ENCODE measurements around the gene UNC5B.

UNC5B gene

DNA sequence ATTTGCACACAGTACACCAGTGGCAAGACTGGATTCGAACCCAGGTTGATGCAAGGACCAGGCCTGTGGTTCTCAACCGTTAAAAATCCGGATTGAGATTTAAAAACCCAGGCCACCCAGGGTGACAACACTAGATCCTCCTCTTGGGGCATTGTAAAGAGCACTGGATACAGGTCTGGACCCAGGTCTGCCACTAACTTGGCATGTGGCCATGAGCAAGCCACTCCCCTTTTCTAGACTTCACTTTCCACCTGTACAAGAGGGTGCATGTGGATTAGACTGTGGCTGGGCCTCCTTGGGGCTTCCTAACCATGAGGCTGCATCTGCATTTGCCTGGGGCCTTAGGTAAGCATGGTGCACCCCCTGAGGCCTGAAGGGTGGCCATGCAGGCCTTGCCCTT lies 85.0 kb downstream of the UNC5B start:
- TF ChIP-seq, protein P1, sequence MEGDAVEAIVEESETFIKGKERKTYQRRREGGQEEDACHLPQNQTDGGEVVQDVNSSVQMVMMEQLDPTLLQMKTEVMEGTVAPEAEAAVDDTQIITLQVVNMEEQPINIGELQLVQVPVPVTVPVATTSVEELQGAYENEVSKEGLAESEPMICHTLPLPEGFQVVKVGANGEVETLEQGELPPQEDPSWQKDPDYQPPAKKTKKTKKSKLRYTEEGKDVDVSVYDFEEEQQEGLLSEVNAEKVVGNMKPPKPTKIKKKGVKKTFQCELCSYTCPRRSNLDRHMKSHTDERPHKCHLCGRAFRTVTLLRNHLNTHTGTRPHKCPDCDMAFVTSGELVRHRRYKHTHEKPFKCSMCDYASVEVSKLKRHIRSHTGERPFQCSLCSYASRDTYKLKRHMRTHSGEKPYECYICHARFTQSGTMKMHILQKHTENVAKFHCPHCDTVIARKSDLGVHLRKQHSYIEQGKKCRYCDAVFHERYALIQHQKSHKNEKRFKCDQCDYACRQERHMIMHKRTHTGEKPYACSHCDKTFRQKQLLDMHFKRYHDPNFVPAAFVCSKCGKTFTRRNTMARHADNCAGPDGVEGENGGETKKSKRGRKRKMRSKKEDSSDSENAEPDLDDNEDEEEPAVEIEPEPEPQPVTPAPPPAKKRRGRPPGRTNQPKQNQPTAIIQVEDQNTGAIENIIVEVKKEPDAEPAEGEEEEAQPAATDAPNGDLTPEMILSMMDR (IDR thresholded peaks at IDR 0.05; ENCODE audit: insufficient read depth, low read length, poor library complexity, severe bottlenecking) = no peak

DNA sequence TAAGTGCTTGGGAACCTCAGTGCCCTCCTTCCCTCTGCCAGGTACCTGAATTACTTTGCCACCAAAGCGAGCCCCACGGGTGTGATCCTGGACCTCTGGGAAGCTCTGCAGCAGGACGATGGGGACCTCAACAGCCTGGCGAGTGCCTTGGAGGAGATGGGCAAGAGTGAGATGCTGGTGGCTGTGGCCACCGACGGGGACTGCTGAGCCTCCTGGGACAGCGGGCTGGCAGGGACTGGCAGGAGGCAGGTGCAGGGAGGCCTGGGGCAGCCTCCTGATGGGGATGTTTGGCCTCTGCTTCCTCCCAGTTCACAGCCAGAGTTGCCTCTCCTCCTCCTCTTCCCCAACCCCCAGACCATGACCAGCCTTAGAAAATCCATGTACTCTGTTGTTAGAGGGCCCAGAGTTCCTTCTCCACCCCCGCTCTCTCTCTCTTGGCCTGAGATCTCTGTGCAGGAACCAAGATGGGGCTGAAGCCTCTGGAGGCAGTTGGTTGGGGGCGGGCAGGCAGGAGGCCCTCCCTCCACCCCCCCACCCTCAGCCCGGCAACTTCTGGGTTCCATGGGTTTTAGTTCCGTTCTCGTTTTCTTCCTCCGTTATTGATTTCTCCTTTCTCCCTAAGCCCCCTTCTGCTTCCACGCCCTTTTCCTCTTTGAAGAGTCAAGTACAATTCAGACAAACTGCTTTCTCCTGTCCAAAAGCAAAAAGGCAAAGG lies 86.9 kb downstream of the UNC5B start:
- TF ChIP-seq, protein P1 (IDR thresholded peaks at IDR 0.05; ENCODE audit: insufficient read depth, low read length, poor library complexity, severe bottlenecking) = no peak
- H3K27me3 ChIP-seq (replicated peaks; ENCODE audit: control insufficient read depth, insufficient read depth, low read length) = peaks cover 2% of the 10 kb centered on the region
- H3K36me3 ChIP-seq (ENCODE audit: control insufficient read depth, insufficient read depth, low read length) = no peaks in the 10 kb centered on the region
- DNase-seq (ENCODE audit: extremely low read depth, insufficient read length) = no peak
- no peak overlapping the region for H3K4me3 ChIP-seq (replicated peaks; ENCODE audit: low read depth, low read length)

More for the DNA sequence above, 85.0 kb downstream of the UNC5B start:
- Histone ChIP-seq H3K27me3 (replicated peaks; ENCODE audit: control insufficient read depth, insufficient read depth, low read length) (peaks cover 2% of the 10 kb centered on the region), H3K4me3 (replicated peaks; ENCODE audit: low read depth, low read length) (no peak overlapping the region), H3K36me3 (ENCODE audit: control insufficient read depth, insufficient read depth, low read length) (no peaks in the 10 kb centered on the region)
- DNase-seq (ENCODE audit: extremely low read depth, insufficient read length) = no peak

DNA sequence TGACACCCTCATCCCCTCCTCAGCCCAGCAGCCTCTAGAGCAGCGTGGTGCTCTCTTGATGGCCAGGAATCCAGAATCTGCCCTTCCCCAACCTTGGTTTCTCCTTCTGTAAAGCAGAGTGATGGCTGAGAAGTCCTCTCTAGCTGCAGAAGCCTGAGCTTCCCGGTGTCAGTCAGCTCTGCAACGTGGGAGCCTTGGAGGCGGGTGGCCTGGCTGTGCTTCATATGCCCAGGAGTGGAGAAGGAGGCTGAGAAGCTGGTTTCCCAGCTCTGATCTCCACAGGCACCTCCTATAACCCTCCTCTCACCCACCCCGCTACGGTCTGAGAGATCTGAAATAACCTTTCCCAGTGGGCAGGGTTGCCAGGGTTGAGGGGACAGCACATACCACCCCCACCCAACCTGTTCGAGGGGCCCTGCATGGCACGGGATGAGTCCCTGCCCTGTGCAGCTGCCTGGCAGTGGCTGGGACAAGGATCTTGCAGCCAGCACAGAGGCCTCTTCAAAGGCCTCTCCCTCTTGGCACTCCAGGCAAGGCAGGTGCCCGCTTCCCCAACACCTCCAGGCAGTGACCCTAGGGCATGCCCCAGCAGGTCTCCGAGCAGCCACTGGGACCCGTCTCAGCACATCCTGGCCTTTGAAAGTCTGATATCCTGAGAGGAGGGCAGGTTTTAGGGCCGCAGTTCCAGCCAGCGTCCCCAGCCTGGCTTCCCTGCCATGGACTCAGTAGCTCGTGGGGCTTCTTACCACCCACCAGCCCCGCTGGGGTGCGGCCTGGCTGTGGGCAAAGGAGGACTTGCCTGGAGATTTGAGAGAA lies 88.4 kb downstream of the UNC5B start:
- no peak overlapping the region for H3K4me3 ChIP-seq (replicated peaks; ENCODE audit: low read depth, low read length)
- peaks cover 2% of the 10 kb centered on the region for H3K27me3 ChIP-seq (replicated peaks; ENCODE audit: control insufficient read depth, insufficient read depth, low read length)
- DNase-seq (ENCODE audit: extremely low read depth, insufficient read length) = no peak

DNA sequence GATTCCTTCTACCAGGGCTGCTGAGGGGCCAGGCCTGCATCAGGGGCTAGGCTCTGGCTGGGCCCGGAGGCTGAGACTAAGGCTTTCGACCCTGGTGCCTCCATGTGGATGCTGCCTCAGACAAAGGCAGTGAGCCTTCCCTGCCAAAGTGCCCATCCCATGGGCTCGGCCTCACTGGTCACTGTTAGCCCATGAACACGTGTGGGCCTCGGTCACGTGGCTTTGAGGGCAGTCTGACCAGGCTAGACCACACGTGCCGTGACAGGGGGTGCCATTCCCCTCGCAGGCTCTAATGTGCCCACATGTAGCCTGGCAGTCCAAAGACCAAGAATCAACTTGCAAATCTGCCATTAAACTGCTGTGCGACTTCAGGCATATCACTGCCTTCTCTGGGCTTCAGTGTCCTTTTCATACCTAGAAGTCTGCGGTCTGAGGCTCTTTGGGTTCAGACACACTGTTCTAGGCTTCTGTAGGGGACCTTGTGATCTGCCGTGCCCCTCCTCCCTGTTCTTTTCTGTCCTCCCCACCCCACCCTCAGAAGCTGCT lies 89.1 kb downstream of the UNC5B start:
- Histone ChIP-seq H3K36me3 (ENCODE audit: control insufficient read depth, insufficient read depth, low read length) (no peaks in the 10 kb centered on the region), H3K4me3 (replicated peaks; ENCODE audit: low read depth, low read length) (no peak overlapping the region), H3K27me3 (replicated peaks; ENCODE audit: control insufficient read depth, insufficient read depth, low read length) (no peaks in the 10 kb centered on the region; the same call in none of the 2 replicates)
- no peak for DNase-seq (ENCODE audit: extremely low read depth, insufficient read length)
- TF ChIP-seq, protein P1 (IDR thresholded peaks at IDR 0.05; ENCODE audit: insufficient read depth, low read length, poor library complexity, severe bottlenecking) = no peak

More for the DNA sequence above, 88.4 kb downstream of the UNC5B start:
- no peaks in the 10 kb centered on the region for H3K36me3 ChIP-seq (ENCODE audit: control insufficient read depth, insufficient read depth, low read length)
- TF ChIP-seq, protein P1 (IDR thresholded peaks at IDR 0.05; ENCODE audit: insufficient read depth, low read length, poor library complexity, severe bottlenecking) = no peak

DNA sequence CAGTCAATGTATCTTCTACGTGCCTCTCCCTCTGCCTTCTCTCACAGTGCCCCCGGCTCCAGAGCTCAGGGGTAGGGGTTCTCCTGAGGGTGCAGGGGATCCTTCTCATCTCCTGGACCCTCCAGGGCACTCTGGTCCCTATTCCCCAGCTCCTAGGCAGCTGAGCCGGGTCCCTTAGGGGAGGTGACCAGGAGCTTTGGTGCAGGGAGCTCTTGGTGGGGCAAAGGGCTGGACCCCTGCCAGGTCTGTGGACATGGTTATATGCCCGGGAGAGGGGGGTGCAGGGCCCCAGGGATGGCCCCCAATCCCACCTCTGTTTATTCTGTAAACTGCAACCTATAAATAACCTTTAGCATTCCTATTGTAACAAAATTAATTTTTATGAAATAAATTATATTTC lies 90.1 kb downstream of the UNC5B start:
- H3K36me3 ChIP-seq (ENCODE audit: control insufficient read depth, insufficient read depth, low read length) = no peaks in the 10 kb centered on the region
- no peak for DNase-seq (ENCODE audit: extremely low read depth, insufficient read length)
- H3K4me3 ChIP-seq (replicated peaks; ENCODE audit: low read depth, low read length) = no peak overlapping the region
- TF ChIP-seq, protein P1 (IDR thresholded peaks at IDR 0.05; ENCODE audit: insufficient read depth, low read length, poor library complexity, severe bottlenecking) = no peak
- no peaks in the 10 kb centered on the region; the same call in none of the 2 replicates for H3K27me3 ChIP-seq (replicated peaks; ENCODE audit: control insufficient read depth, insufficient read depth, low read length)

All from GM06990 (cell line).